H9 (cell line): Measurements from ENCODE around the gene SERPING1. TPM values are rescaled to one million over a fixed set of nuclear protein-coding genes. Genes with fewer than 3 reads are reported as not detected.

Experiments
- DNase-seq: peaks from one replicate; pipeline ENCODE4 v3.0.0-alpha.2; 2017
- H2AFZ ChIP-seq: one replicate; pipeline ENCODE4 v1.6.1; 2013; ENCODE audit warnings: mild to moderate bottlenecking, low read length, control low read depth, moderate library complexity
- H2AK5ac ChIP-seq: 2 replicates; pipeline ENCODE4 v1.6.1; 2013; ENCODE audit warnings: low read length, control low read depth, mixed read lengths; ENCODE audit not compliant: insufficient read length
- H2BK120ac ChIP-seq: one replicate; pipeline ENCODE4 v1.6.1; 2013; ENCODE audit warnings: low read depth, mild to moderate bottlenecking, low read length, control low read depth, inconsistent platforms; ENCODE audit not compliant: poor library complexity, severe bottlenecking
- H2BK12ac ChIP-seq: 2 replicates; pipeline ENCODE4 v1.6.1; 2013; ENCODE audit warnings: low read length, control low read depth, mixed read lengths, low read depth; ENCODE audit not compliant: insufficient read length
- H2BK15ac ChIP-seq: 2 replicates; pipeline ENCODE4 v1.6.1; 2013; ENCODE audit warnings: low read depth, low read length, control low read depth
- H2BK20ac ChIP-seq: one replicate; pipeline ENCODE4 v1.6.1; 2013; ENCODE audit warnings: low read depth, mild to moderate bottlenecking, low read length, control low read depth, inconsistent platforms; ENCODE audit not compliant: poor library complexity, severe bottlenecking
- H2BK5ac ChIP-seq: 2 replicates; pipeline ENCODE4 v1.6.1; 2013; ENCODE audit warnings: low read length, control low read depth, mixed read lengths; ENCODE audit not compliant: insufficient read length
- H3K14ac ChIP-seq: 2 replicates; pipeline ENCODE4 v1.6.1; 2013; ENCODE audit warnings: low read length, control low read depth; ENCODE audit not compliant: insufficient read depth
- H3K18ac ChIP-seq: 2 replicates; pipeline ENCODE4 v1.6.1; 2013; ENCODE audit warnings: low read depth, mild to moderate bottlenecking, mixed read lengths, low read length, control low read depth; ENCODE audit not compliant: insufficient read length
- H3K23ac ChIP-seq: 2 replicates; pipeline ENCODE4 v1.6.1; 2013; ENCODE audit warnings: low read length, control low read depth, mixed read lengths, low read depth; ENCODE audit not compliant: insufficient read length
- H3K23me2 ChIP-seq: 2 replicates; pipeline ENCODE4 v1.6.1; 2013; ENCODE audit warnings: low read depth, mild to moderate bottlenecking, mixed read lengths, low read length, control low read depth; ENCODE audit not compliant: insufficient read length, poor library complexity, severe bottlenecking
- H3K27ac ChIP-seq: 2 replicates; pipeline ENCODE4 v1.5.1; 2013; ENCODE audit warnings: low read length, control low read depth, mixed read lengths, low read depth; ENCODE audit not compliant: insufficient read length
- H3K27me3 ChIP-seq: 2 replicates; pipeline ENCODE4 v1.6.1; 2013; ENCODE audit warnings: low read length, control low read depth, inconsistent platforms; ENCODE audit not compliant: insufficient read depth
- H3K4ac ChIP-seq: 2 replicates; pipeline ENCODE4 v1.6.1; 2013; ENCODE audit warnings: low read depth, mild to moderate bottlenecking, control low read depth, inconsistent platforms, low read length, moderate library complexity
- H3K4me1 ChIP-seq: 2 replicates; pipeline ENCODE4 v1.6.1; 2013; ENCODE audit warnings: low read length, control low read depth, inconsistent platforms; ENCODE audit not compliant: insufficient read depth
- H3K4me2 ChIP-seq: 2 replicates; pipeline ENCODE4 v1.6.1; 2013; ENCODE audit warnings: low read length, control low read depth, mixed read lengths; ENCODE audit not compliant: insufficient read length, insufficient read depth
- H3K56ac ChIP-seq: 2 replicates; pipeline ENCODE4 v1.6.1; 2013; ENCODE audit warnings: low read depth, mild to moderate bottlenecking, mixed read lengths, low read length, control low read depth; ENCODE audit not compliant: insufficient read length
- H3K79me1 ChIP-seq: 2 replicates; pipeline ENCODE4 v1.6.1; 2013; ENCODE audit warnings: low read depth, mild to moderate bottlenecking, moderate library complexity, low read length, control low read depth, inconsistent platforms; ENCODE audit not compliant: insufficient read depth, poor library complexity, severe bottlenecking
- H3K79me2 ChIP-seq: 2 replicates; pipeline ENCODE4 v1.6.1; 2013; ENCODE audit warnings: low read length, control low read depth, inconsistent platforms; ENCODE audit not compliant: insufficient read depth
- H3K9ac ChIP-seq: 2 replicates; pipeline ENCODE4 v1.6.1; 2013; ENCODE audit warnings: low read length, control low read depth, mixed read lengths; ENCODE audit not compliant: insufficient read length; ENCODE audit errors: extremely low read depth
- H3K9me3 ChIP-seq: one replicate; pipeline ENCODE4 v1.6.1; 2013; ENCODE audit warnings: low read depth, low read length, inconsistent platforms; ENCODE audit not compliant: control insufficient read depth
- H3T11ph ChIP-seq: one replicate; pipeline ENCODE4 v1.6.1; 2013; ENCODE audit warnings: mild to moderate bottlenecking, low read length, control low read depth, inconsistent platforms
- H4K20me1 ChIP-seq: one replicate; pipeline ENCODE4 v1.6.1; 2013; ENCODE audit not compliant: control insufficient read depth, insufficient read length, insufficient read depth
- H4K5ac ChIP-seq: 2 replicates; pipeline ENCODE4 v1.6.1; 2013; ENCODE audit warnings: low read depth, mild to moderate bottlenecking, mixed read lengths, low read length, control low read depth; ENCODE audit not compliant: insufficient read length
- H4K8ac ChIP-seq: replicated peaks from 2 replicates; pipeline ENCODE4 v1.6.1; 2013; ENCODE audit warnings: low read length, control low read depth, mixed read lengths, low read depth; ENCODE audit not compliant: insufficient read length
- H4K91ac ChIP-seq: 2 replicates; pipeline ENCODE4 v1.6.1; 2013; ENCODE audit warnings: low read depth, mild to moderate bottlenecking, moderate library complexity, mixed read lengths, low read length, control low read depth; ENCODE audit not compliant: insufficient read length
- H3K27ac Mint-ChIP-seq, 3 experiments: 2 replicates in 2 of 3; 3 replicates in 1 of 3; pipeline ENCODE4 v1.8.0; 2020 to 2021; ENCODE audit warnings: mixed read lengths in 3 of 3, mild to moderate bottlenecking in 1 of 3, moderate library complexity in 1 of 3
- H3K27me3 Mint-ChIP-seq: 2 replicates; pipeline ENCODE4 v1.8.0; 2021; ENCODE audit warnings: low read depth, mild to moderate bottlenecking, moderate library complexity, mixed read lengths
- H3K36me3 Mint-ChIP-seq, 3 experiments: 2 replicates in 2 of 3; 3 replicates in 1 of 3; pipeline ENCODE4 v1.8.0; 2020 to 2021; ENCODE audit warnings: low read depth in 3 of 3, mixed read lengths in 3 of 3; ENCODE audit not compliant: insufficient read depth in 1 of 3
- H3K4me1 Mint-ChIP-seq, 2 experiments: 2 replicates each; pipeline ENCODE4 v1.8.0; 2020; ENCODE audit warnings: mixed read lengths in 2 of 2
- H3K4me3 Mint-ChIP-seq, 2 experiments: 2 replicates in 1 of 2; 3 replicates in 1 of 2; pipeline ENCODE4 v1.8.0; 2020 to 2021; ENCODE audit warnings: mild to moderate bottlenecking in 2 of 2, mixed read lengths in 2 of 2, moderate library complexity in 1 of 2
- H3K9me3 Mint-ChIP-seq, 2 experiments: 2 replicates in 1 of 2; 3 replicates in 1 of 2; pipeline ENCODE4 v1.8.0; 2020; ENCODE audit warnings: mild to moderate bottlenecking in 2 of 2, mixed read lengths in 2 of 2, moderate library complexity in 1 of 2
- CTCF ChIP-seq: fragments of 200-600 bp; sonication (generic); conservative IDR thresholded peaks from 3 replicates; pipeline ENCODE4 v1.8.0; 2021; ENCODE audit warnings: antibody characterized with exemption, mild to moderate bottlenecking
- WGBS: extraction: QIAGEN DNeasy Blood & Tissue Kit; methylation state at CpG from one replicate; pipeline ENCODE4 v1.1.7; 2013; ENCODE audit warnings: missing lambda C conversion rate, low lambda C conversion rate, mixed read lengths; ENCODE audit not compliant: insufficient read length; ENCODE audit errors: extremely low coverage; 5-methylcytosine and 5-hydroxymethylcytosine counted together
- total RNA-seq: library from RNA; stranded (reverse); gene quantifications from 2 replicates; pipeline ENCODE4 v1.2.1, GENCODE V29; 2021

Gene SERPING1
- total RNA-seq, 1 experiment from 2014 or later, result 35.2 TPM

GRCh38 chr11:57645689-57646085 is 48.2 kb downstream of the SERPING1 start:
- H3K4me1 ChIP-seq, result peaks cover 21% of the 10 kb centered on the region
- DNase-seq, result no peak
- no peak overlapping the region for H4K8ac ChIP-seq
- no peak for TF ChIP-seq CTCF
- no peak overlapping the region for H3K27ac ChIP-seq
- H3K9me3 ChIP-seq, result no peaks in the 10 kb centered on the region
- H2BK5ac ChIP-seq, result no peak overlapping the region
- H4K91ac ChIP-seq, result no peak overlapping the region
- no peak overlapping the region for H2BK120ac ChIP-seq
- no peak overlapping the region for H3K9ac ChIP-seq
- no peak overlapping the region for H2AFZ ChIP-seq
- H2BK12ac ChIP-seq, result no peak overlapping the region
- Mint-ChIP-seq H3K9me3 (no peaks in the 10 kb centered on the region), H3K4me1 (peaks cover 86 to 96% of the 10 kb centered on the region in 2 experiments), H3K4me3 (peak overlapping the region in 1 of 2 experiments; percentile 18; a peak in 1 of 5 replicates), H3K27me3 (peaks cover 2% of the 10 kb centered on the region), H3K27ac (peak overlapping the region; percentile 9 to 93 (median 73); a peak in 3 of 7 replicates), H3K36me3 (peaks cover 20 to 45% (median 39%) of the 10 kb centered on the region in 3 experiments)
- H4K20me1 ChIP-seq, result peaks cover 2% of the 10 kb centered on the region
- peaks cover 16% of the 10 kb centered on the region for H3K23me2 ChIP-seq
- H3K14ac ChIP-seq, result no peak overlapping the region
- WGBS, result no CpG with 5 or more reads among the region's 5 CpGs
- no peak overlapping the region for H3T11ph ChIP-seq
- H3K4ac ChIP-seq, result no peak overlapping the region
- H3K79me2 ChIP-seq, result no peaks in the 10 kb centered on the region; the same call in 1 of the 2 replicates
- no peak overlapping the region for H2BK20ac ChIP-seq
- no peak overlapping the region for H3K23ac ChIP-seq
- H3K4me2 ChIP-seq, result no peak overlapping the region
- no peak overlapping the region for H3K18ac ChIP-seq
- H2BK15ac ChIP-seq, result no peak overlapping the region
- H3K27me3 ChIP-seq, result no peaks in the 10 kb centered on the region
- H3K79me1 ChIP-seq, result no peaks in the 10 kb centered on the region
- H4K5ac ChIP-seq, result no peak overlapping the region
- H2AK5ac ChIP-seq, result no peak overlapping the region
- H3K56ac ChIP-seq, result no peak overlapping the region
